Left cardiac atrium (tissue), 2 donors: Measurements from ENCODE around the gene RAB3B. TPM values are rescaled to one million over a fixed set of nuclear protein-coding genes. Genes with fewer than 3 reads are reported as not detected.

Experiments used
- total RNA-seq, 2 donors: library from RNA; stranded (reverse); fragmentation: NEBNext Ultra II Directional; extraction: Animal tissue kit (Norgen Biotek cat#: 25700); gene quantifications; one replicate each; pipeline ENCODE4 v1.2.1, GENCODE V29; 2021
- donor health status: DM: no; HTN: yes; CAD: no; lungs with severe emphysema.
- donor health status: DM: yes; HTN: yes; CAD: no.

Gene RAB3B
- total RNA-seq, 2 donors from 2014 or later: not detected

Other genes starting within 250 kb of the RAB3B start
- 100 to 1,000 TPM; 120 to 136 TPM for gene NRDC, start 112.0 kb downstream of the RAB3B start, total RNA-seq
- 1 to 10 TPM; 3.9 to 5.4 TPM for gene KTI12, start 43.1 kb upstream of the RAB3B start, total RNA-seq
- gene TXNDC12, start 64.5 kb upstream of the RAB3B start, total RNA-seq: 10 to 100 TPM; 29.9 to 38.7 TPM
- gene BTF3L4, start 65.6 kb upstream of the RAB3B start, total RNA-seq: 10 to 100 TPM; 28.7 to 36.3 TPM
- 10 to 100 TPM; 15.5 to 16.1 TPM for gene ZFYVE9, start 151.4 kb upstream of the RAB3B start, total RNA-seq